ENCODE results near the gene MMP15. TPM values are rescaled to one million over a fixed set of nuclear protein-coding genes. Genes with fewer than 3 reads are reported as not detected.

MMP15 gene
- total and polyA plus RNA-seq, 9 donors = 0.86 to 6.7 (median 2.6) TPM

- Histone ChIP-seq H3K9me3 (no peaks in the 10 kb centered on the region), H3K27me3 (no peaks in the 10 kb centered on the region), H3K27ac (no peak overlapping the region), H3K4me3 (no peak overlapping the region), H3K36me3 (no peaks in the 10 kb centered on the region), H3K4me1 (ENCODE audit: insufficient read depth) (no peaks in the 10 kb centered on the region)
- no peak for DNase-seq
- intact Hi-C loops (cut with DNase I) = loop anchor here in 2 of 4 donors (10.0 kb wide), 3 partner anchors 87 to 417 kb away; no protein-coding TSS in a partner anchor
- 80 to 87% (median 84%) methylated on average over 11 of the region's 11 CpGs for WGBS, 3 donors
- TF ChIP-seq EP300 (IDR thresholded peaks at IDR 0.05) (no peak), POLR2A (IDR thresholded peaks at IDR 0.05) (no peak), CTCF (IDR thresholded peaks at IDR 0.05) (no peak)
These were observed 33.9 kb upstream of the MMP15 start for GRCh38 chr16:57991551-57992059.

- Histone ChIP-seq H3K27me3 (no peaks in the 10 kb centered on the region), H3K27ac (no peak overlapping the region), H3K9me3 (no peaks in the 10 kb centered on the region), H3K4me3 (no peak overlapping the region), H3K4me1 (ENCODE audit: insufficient read depth) (no peaks in the 10 kb centered on the region), H3K36me3 (no peaks in the 10 kb centered on the region)
- TF ChIP-seq EP300 (IDR thresholded peaks at IDR 0.05) = no peak
- WGBS, 3 donors = 84 to 87% (median 84%) methylated on average over 6 of the region's 6 CpGs
- DNase-seq = no peak
- intact Hi-C loops (cut with DNase I) = loop anchor here in 2 of 4 donors (10.0 kb wide), 3 partner anchors 87 to 417 kb away; no protein-coding TSS in a partner anchor
These were observed 33.5 kb upstream of the MMP15 start for GRCh38 chr16:57992084-57992483.

GRCh38 chr16:57993438-57993837 is 32.1 kb upstream of the MMP15 start:
- intact Hi-C loops (cut with DNase I) = loop anchor here in 2 of 4 donors (10.0 kb wide), 3 partner anchors 89 to 419 kb away; no protein-coding TSS in a partner anchor
- WGBS, 3 donors = 55 to 72% (median 66%) methylated on average over 8 of the region's 8 CpGs
- TF ChIP-seq EP300 (IDR thresholded peaks at IDR 0.05) (no peak), CTCF (IDR thresholded peaks at IDR 0.05) (no peak), POLR2A (IDR thresholded peaks at IDR 0.05) (no peak)
- no peaks in the 10 kb centered on the region for H3K4me1 ChIP-seq (ENCODE audit: insufficient read depth)
- H3K4me3 ChIP-seq = no peak overlapping the region
- H3K27ac ChIP-seq = no peak overlapping the region
- DNase-seq = no peak
- no peaks in the 10 kb centered on the region for H3K27me3 ChIP-seq
- no peaks in the 10 kb centered on the region for H3K9me3 ChIP-seq
- no peaks in the 10 kb centered on the region for H3K36me3 ChIP-seq

GRCh38 chr16:57993897-57994296 is 31.7 kb upstream of the MMP15 start:
- Histone ChIP-seq H3K4me1 (ENCODE audit: insufficient read depth) (no peaks in the 10 kb centered on the region), H3K9me3 (no peaks in the 10 kb centered on the region), H3K4me3 (no peak overlapping the region), H3K36me3 (no peaks in the 10 kb centered on the region), H3K27me3 (no peaks in the 10 kb centered on the region), H3K27ac (no peak overlapping the region)
- TF ChIP-seq CTCF (IDR thresholded peaks at IDR 0.05) = no peak
- no peak for TF ChIP-seq EP300 (IDR thresholded peaks at IDR 0.05)
- TF ChIP-seq POLR2A (IDR thresholded peaks at IDR 0.05) = no peak
- no peak for DNase-seq
- 72 to 80% (median 77%) methylated on average over 5 of the region's 5 CpGs for WGBS, 3 donors
- intact Hi-C loops (cut with DNase I) = loop anchor here in 2 of 4 donors (10.0 kb wide), 3 partner anchors 89 to 419 kb away; no protein-coding TSS in a partner anchor

GRCh38 chr16:57994361-57994760 is 31.2 kb upstream of the MMP15 start:
- H3K9me3 ChIP-seq = no peaks in the 10 kb centered on the region
- H3K4me1 ChIP-seq (ENCODE audit: insufficient read depth) = no peaks in the 10 kb centered on the region
- H3K36me3 ChIP-seq = no peaks in the 10 kb centered on the region
- WGBS, 3 donors = 83 to 91% (median 88%) methylated on average over 4 of the region's 4 CpGs
- H3K27me3 ChIP-seq = no peaks in the 10 kb centered on the region
- no peak for DNase-seq
- no peak overlapping the region for H3K27ac ChIP-seq
- no peak overlapping the region for H3K4me3 ChIP-seq
- intact Hi-C loops (cut with DNase I) = loop anchor here in 2 of 4 donors (10.0 kb wide), 3 partner anchors 90 to 420 kb away; no protein-coding TSS in a partner anchor
- TF ChIP-seq EP300 (IDR thresholded peaks at IDR 0.05) (no peak), POLR2A (IDR thresholded peaks at IDR 0.05) (no peak), CTCF (IDR thresholded peaks at IDR 0.05) (no peak)
